Measurements from ENCODE around the gene MAPK8IP2.

DNA sequence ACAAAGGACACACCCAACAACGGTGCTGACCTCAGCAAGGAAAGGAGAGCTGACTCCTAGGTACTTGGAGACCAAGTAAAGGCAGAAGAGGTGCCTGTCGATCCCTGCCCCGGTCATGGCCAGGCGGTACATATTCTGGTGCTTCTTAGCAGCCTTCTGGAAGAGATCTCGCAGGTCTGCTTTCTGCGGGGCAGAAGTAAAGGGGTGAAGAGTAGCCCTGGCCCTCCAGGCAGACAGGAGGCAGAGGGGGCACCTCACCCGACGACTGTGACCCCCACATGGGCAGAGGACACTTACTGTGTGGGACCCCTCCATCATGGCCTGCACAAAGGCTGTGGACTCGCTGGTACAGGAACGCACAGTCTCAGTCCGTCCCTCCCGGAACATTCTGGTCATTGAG is 29.7 kb upstream of the MAPK8IP2 start:
- TF ChIP-seq, protein P1, sequence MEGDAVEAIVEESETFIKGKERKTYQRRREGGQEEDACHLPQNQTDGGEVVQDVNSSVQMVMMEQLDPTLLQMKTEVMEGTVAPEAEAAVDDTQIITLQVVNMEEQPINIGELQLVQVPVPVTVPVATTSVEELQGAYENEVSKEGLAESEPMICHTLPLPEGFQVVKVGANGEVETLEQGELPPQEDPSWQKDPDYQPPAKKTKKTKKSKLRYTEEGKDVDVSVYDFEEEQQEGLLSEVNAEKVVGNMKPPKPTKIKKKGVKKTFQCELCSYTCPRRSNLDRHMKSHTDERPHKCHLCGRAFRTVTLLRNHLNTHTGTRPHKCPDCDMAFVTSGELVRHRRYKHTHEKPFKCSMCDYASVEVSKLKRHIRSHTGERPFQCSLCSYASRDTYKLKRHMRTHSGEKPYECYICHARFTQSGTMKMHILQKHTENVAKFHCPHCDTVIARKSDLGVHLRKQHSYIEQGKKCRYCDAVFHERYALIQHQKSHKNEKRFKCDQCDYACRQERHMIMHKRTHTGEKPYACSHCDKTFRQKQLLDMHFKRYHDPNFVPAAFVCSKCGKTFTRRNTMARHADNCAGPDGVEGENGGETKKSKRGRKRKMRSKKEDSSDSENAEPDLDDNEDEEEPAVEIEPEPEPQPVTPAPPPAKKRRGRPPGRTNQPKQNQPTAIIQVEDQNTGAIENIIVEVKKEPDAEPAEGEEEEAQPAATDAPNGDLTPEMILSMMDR (IDR thresholded peaks at IDR 0.05), result no peak
- TF ChIP-seq POLR2A (IDR thresholded peaks at IDR 0.05), result no peak
